Tibial nerve (tissue), 4 donors: ENCODE results near the gene LRRC30.

Experiments used
- CTCF ChIP-seq, 5 experiments: fragments of 200-600 bp in 3 of 5; fragments of 450-650 bp in 2 of 5; sonication (generic) in 3 of 5; IDR thresholded peaks; one replicate each; pipeline ENCODE4 v1.5.1; 2016 to 2019; ENCODE audit warnings: antibody characterized with exemption in 5 of 5, mild to moderate bottlenecking in 3 of 5, moderate library complexity in 2 of 5
- EP300 ChIP-seq, 2 donors: sonication (generic); formaldehyde crosslinking; IDR thresholded peaks; one replicate each; pipeline ENCODE4 v1.6.1; 2017; ENCODE audit warnings: antibody characterized with exemption in 2 of 2, mild to moderate bottlenecking in 1 of 2
- POLR2A ChIP-seq, 2 donors: fragments of 450-650 bp; IDR thresholded peaks; one replicate each; pipeline ENCODE4 v1.6.1; 2017; ENCODE audit warnings: antibody characterized with exemption in 2 of 2, mild to moderate bottlenecking in 2 of 2, moderate library complexity in 2 of 2

DNA sequence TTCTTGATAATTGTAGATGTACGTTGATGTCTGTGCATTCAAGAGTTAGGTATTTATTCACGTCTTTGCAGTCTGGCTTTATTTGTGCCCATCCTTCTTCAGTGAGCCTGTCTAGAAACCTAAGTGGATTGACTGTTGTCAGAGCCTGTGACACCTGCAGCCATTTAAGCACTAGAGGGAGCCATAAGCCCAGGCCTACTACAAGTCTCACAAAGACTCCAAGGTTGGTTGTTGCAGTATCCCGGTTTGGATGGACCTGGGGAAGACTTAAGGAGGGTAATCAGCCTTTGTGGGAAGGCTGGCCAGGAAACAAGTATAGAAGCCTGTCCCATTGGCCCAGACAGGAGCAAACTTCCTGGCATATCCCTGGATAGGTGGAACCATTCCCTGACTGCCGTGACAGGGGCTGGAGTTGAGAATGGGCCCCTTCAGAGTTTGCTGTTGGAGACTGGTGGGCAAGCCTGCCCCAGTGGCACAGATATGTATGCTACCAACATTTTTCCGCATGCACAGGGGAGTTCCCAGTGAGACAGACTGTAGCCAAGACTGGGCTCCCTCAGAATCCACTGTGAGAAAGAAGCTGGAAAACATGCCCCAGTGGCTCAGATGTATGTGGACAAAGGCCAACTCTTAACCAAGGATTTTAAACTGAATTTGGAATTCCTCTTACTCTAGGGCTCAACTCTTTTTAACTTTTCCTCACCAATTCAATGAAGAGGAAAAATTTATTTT is 9.3 kb upstream of the LRRC30 start:
- TF ChIP-seq CTCF (IDR thresholded peaks at IDR 0.05) (peak in 2 of 5 experiments; percentile 12 to 21), POLR2A (IDR thresholded peaks at IDR 0.05) (no peak), EP300 (IDR thresholded peaks at IDR 0.05) (no peak)
